H1 (cell line): ENCODE results near the gene CD68. TPM values are rescaled to one million over a fixed set of nuclear protein-coding genes. Genes with fewer than 3 reads are reported as not detected.

Source experiments
- CTCF ChIA-PET: fragments of 300-600 bp; sonication (Branson Sonifier 250); formaldehyde crosslinking; loops from one replicate; lab custom pipeline; 2021; ENCODE audit not compliant: partially characterized antibody; lab: Charles Lee
- POLR2A ChIA-PET: fragments of 300-600 bp; sonication (Branson Sonifier 250); formaldehyde crosslinking; loops from one replicate; lab custom pipeline; 2021; ENCODE audit warnings: inconsistent platforms; ENCODE audit not compliant: partially characterized antibody; lab: Charles Lee
- DNase-seq, 2 experiments: peaks; one replicate each; pipeline versions ENCODE4 v3.0.0 to v3.0.0-alpha.2; 2010 to 2022; ENCODE audit warnings: low spot score in 2 of 2, low read depth in 1 of 2, mixed read lengths in 1 of 2
- FAIRE-seq: peaks from 2 replicates; lab custom pipeline; 2011; peaks lifted over from hg19 to GRCh38; lab: Jason Lieb, UNC
- H2AFZ ChIP-seq: 2 replicates; pipeline ENCODE4 v1.8.1; 2012; ENCODE audit warnings: low read length, inconsistent platforms
- H2AK5ac ChIP-seq: 2 replicates; pipeline ENCODE4 v1.6.1; 2013; ENCODE audit warnings: low read depth, low read length
- H2BK120ac ChIP-seq: replicated peaks from 2 replicates; pipeline ENCODE3; 2013; ENCODE audit warnings: low read depth, low read length, inconsistent platforms
- H2BK12ac ChIP-seq: 2 replicates; pipeline ENCODE4 v1.6.1; 2013; ENCODE audit warnings: low read depth, low read length
- H2BK15ac ChIP-seq: 2 replicates; pipeline ENCODE4 v1.6.1; 2013; ENCODE audit warnings: low read length
- H2BK20ac ChIP-seq: 2 replicates; pipeline ENCODE4 v1.6.1; 2013; ENCODE audit warnings: low read length
- H2BK5ac ChIP-seq: 2 replicates; pipeline ENCODE4 v1.6.1; 2013; ENCODE audit warnings: low read depth, low read length
- H3K14ac ChIP-seq: 2 replicates; pipeline ENCODE4 v1.6.1; 2013; ENCODE audit warnings: inconsistent platforms; ENCODE audit not compliant: insufficient read length
- H3K18ac ChIP-seq: 2 replicates; pipeline ENCODE4 v1.6.1; 2013; ENCODE audit warnings: low read length; ENCODE audit errors: extremely low read depth
- H3K23ac ChIP-seq: 2 replicates; pipeline ENCODE4 v1.6.1; 2013; ENCODE audit warnings: inconsistent platforms; ENCODE audit not compliant: insufficient read length
- H3K23me2 ChIP-seq: 2 replicates; pipeline ENCODE4 v1.6.1; 2013; ENCODE audit warnings: low read depth, low read length
- H3K27ac ChIP-seq: 2 replicates; pipeline ENCODE4 v1.6.1; 2011; ENCODE audit warnings: low read depth, low read length, inconsistent platforms
- H3K27me3 ChIP-seq, 4 experiments: replicated peaks in 1 of 4; 1 replicate in 1 of 4; 2 replicates in 3 of 4; pipeline versions ENCODE4 v1.6.1 to v1.8.1; 2011 to 2013; ENCODE audit warnings: low read length in 3 of 4, mild to moderate bottlenecking in 3 of 4, inconsistent platforms in 2 of 4, mixed read lengths in 2 of 4, moderate library complexity in 1 of 4; ENCODE audit not compliant: control insufficient read depth in 3 of 4, insufficient read depth in 3 of 4; ENCODE audit errors: extremely low read depth in 1 of 4
- H3K36me3 ChIP-seq, 4 experiments: 2 replicates each; pipeline versions ENCODE4 v1.6.1 to v1.8.1; 2011 to 2013; ENCODE audit warnings: mild to moderate bottlenecking in 4 of 4, low read length in 3 of 4, moderate library complexity in 2 of 4, control low read depth in 1 of 4, inconsistent platforms in 1 of 4; ENCODE audit not compliant: insufficient read depth in 4 of 4, control insufficient read depth in 2 of 4
- H3K4ac ChIP-seq: replicated peaks from 2 replicates; pipeline ENCODE3; 2013; ENCODE audit warnings: low read length, low read depth, mixed read lengths, inconsistent platforms; ENCODE audit not compliant: insufficient read length
- H3K4me1 ChIP-seq, 4 experiments: replicated peaks in 1 of 4; 1 replicate in 1 of 4; 2 replicates in 3 of 4; pipeline versions ENCODE4 v1.6.1 to v1.8.1; 2011 to 2013; ENCODE audit warnings: low read length in 3 of 4, inconsistent platforms in 2 of 4, mixed read lengths in 1 of 4; ENCODE audit not compliant: insufficient read depth in 4 of 4, control insufficient read depth in 3 of 4
- H3K4me2 ChIP-seq, 2 experiments: 2 replicates each; pipeline versions ENCODE4 v1.6.1 to v1.8.1; 2011 to 2013; ENCODE audit warnings: low read depth in 2 of 2, low read length in 2 of 2, control low read depth in 1 of 2, inconsistent platforms in 1 of 2, mild to moderate bottlenecking in 1 of 2; ENCODE audit not compliant: insufficient read depth in 1 of 2
- H3K4me3 ChIP-seq, 4 experiments: fragments of 200-600, 300-600 bp in 1 of 4; sonication (generic), shearing (Covaris generic), sonication (Bioruptor Twin) in 1 of 4; 2 replicates each; pipeline versions ENCODE4 v1.5.1 to v1.8.1; 2011 to 2016; ENCODE audit warnings: low read length in 4 of 4, low read depth in 3 of 4, control low read depth in 2 of 4, inconsistent platforms in 2 of 4, mild to moderate bottlenecking in 2 of 4, mixed read lengths in 1 of 4, moderate library complexity in 1 of 4; ENCODE audit not compliant: insufficient read depth in 2 of 4; ENCODE audit errors: extremely low read depth in 1 of 4
- H3K56ac ChIP-seq: replicated peaks from 2 replicates; pipeline ENCODE3; 2013; ENCODE audit warnings: low read depth, mild to moderate bottlenecking, mixed read lengths, low read length, inconsistent platforms; ENCODE audit not compliant: insufficient read length
- H3K79me1 ChIP-seq: 2 replicates; pipeline ENCODE4 v1.6.1; 2013; ENCODE audit warnings: low read depth, low read length, control low read depth
- H3K79me2 ChIP-seq, 2 experiments: 2 replicates each; pipeline versions ENCODE4 v1.6.1 to v1.8.1; 2012 to 2013; ENCODE audit warnings: low read length in 2 of 2, mild to moderate bottlenecking in 2 of 2, inconsistent platforms in 1 of 2; ENCODE audit not compliant: insufficient read depth in 2 of 2, control insufficient read depth in 1 of 2
- H3K9ac ChIP-seq, 4 experiments: replicated peaks in 1 of 4; 1 replicate in 1 of 4; 2 replicates in 3 of 4; pipeline versions ENCODE4 v1.6.1 to v1.8.1; 2011 to 2013; ENCODE audit warnings: low read depth in 3 of 4, low read length in 3 of 4, control low read depth in 2 of 4, mild to moderate bottlenecking in 2 of 4, moderate library complexity in 2 of 4, inconsistent platforms in 1 of 4; ENCODE audit errors: extremely low read depth in 1 of 4
- H3K9me3 ChIP-seq, 2 experiments: 2 replicates each; pipeline versions ENCODE4 v1.6.1 to v1.8.1; 2012 to 2013; ENCODE audit warnings: mild to moderate bottlenecking in 2 of 2, moderate library complexity in 2 of 2, control low read depth in 1 of 2, inconsistent platforms in 1 of 2, low read depth in 1 of 2, low read length in 1 of 2, mixed read lengths in 1 of 2; ENCODE audit not compliant: insufficient read depth in 2 of 2
- H4K20me1 ChIP-seq, 2 experiments: replicated peaks in 1 of 2; 2 replicates each; pipeline versions ENCODE3 to v1.8.1; 2011 to 2013; ENCODE audit warnings: inconsistent platforms in 2 of 2, low read length in 2 of 2, mild to moderate bottlenecking in 1 of 2; ENCODE audit not compliant: insufficient read depth in 2 of 2, control insufficient read depth in 1 of 2
- H4K5ac ChIP-seq: 2 replicates; pipeline ENCODE4 v1.6.1; 2013; ENCODE audit warnings: low read length, low read depth, mixed read lengths, inconsistent platforms; ENCODE audit not compliant: insufficient read length
- H4K8ac ChIP-seq: 2 replicates; pipeline ENCODE4 v1.8.0; 2013; ENCODE audit warnings: mild to moderate bottlenecking, moderate library complexity, low read length, inconsistent platforms; ENCODE audit not compliant: insufficient read depth; ENCODE audit errors: extremely low read depth
- H4K91ac ChIP-seq: replicated peaks from 2 replicates; pipeline ENCODE3; 2013; ENCODE audit warnings: low read length, mixed read lengths, inconsistent platforms; ENCODE audit not compliant: insufficient read length
- CHD2 ChIP-seq: IDR thresholded peaks from 2 replicates; pipeline ENCODE4 v1.6.1; 2012; ENCODE audit warnings: low read length, improper control_type of control experiment
- FOSL1 ChIP-seq: IDR thresholded peaks from 2 replicates; pipeline ENCODE4 v1.6.1; 2011; ENCODE audit warnings: mild to moderate bottlenecking, low read depth, low read length, moderate library complexity; ENCODE audit not compliant: insufficient read depth
- GABPA ChIP-seq: IDR thresholded peaks from 2 replicates; pipeline ENCODE4 v1.6.1; 2011; ENCODE audit warnings: mild to moderate bottlenecking, low read length, moderate library complexity, borderline replicate concordance; ENCODE audit not compliant: insufficient read depth
- HDAC2 ChIP-seq, 2 experiments: fragments of 300-600 bp in 1 of 2; sonication (generic) in 1 of 2; IDR thresholded peaks; 2 replicates each; pipeline ENCODE4 v1.6.1; 2011 to 2012; ENCODE audit warnings: low read depth in 2 of 2, low read length in 2 of 2, mild to moderate bottlenecking in 2 of 2, moderate library complexity in 2 of 2, borderline replicate concordance in 1 of 2, inconsistent platforms in 1 of 2
- POLR2A ChIP-seq, 2 experiments: IDR thresholded peaks; 1 replicate in 1 of 2; 2 replicates in 1 of 2; pipeline ENCODE4 v1.6.1; 2011; ENCODE audit warnings: low read depth in 2 of 2, low read length in 2 of 2, mild to moderate bottlenecking in 2 of 2; ENCODE audit errors: control extremely low read depth in 1 of 2
- POU5F1 ChIP-seq: IDR thresholded peaks from 2 replicates; pipeline ENCODE4 v1.6.1; 2011; ENCODE audit warnings: low read depth, mild to moderate bottlenecking, low read length, moderate library complexity
- RXRA ChIP-seq: IDR thresholded peaks from 2 replicates; pipeline ENCODE4 v1.6.1; 2011; ENCODE audit warnings: low read depth, mild to moderate bottlenecking, low read length, moderate library complexity; ENCODE audit not compliant: insufficient read depth
- TEAD4 ChIP-seq: IDR thresholded peaks from 2 replicates; pipeline ENCODE4 v1.6.1; 2012; ENCODE audit warnings: low read depth, low read length, inconsistent platforms, mixed read lengths
- YY1 ChIP-seq: IDR thresholded peaks from 2 replicates; pipeline ENCODE4 v1.6.1; 2011; ENCODE audit warnings: low read depth, mild to moderate bottlenecking, low read length
- WGBS, 2 experiments: shearing (Covaris generic) in 1 of 2; methylation state at CpG; one replicate each; pipeline versions ENCODE4 v1.1.6 to v1.1.7; 2013 to 2015; ENCODE audit warnings: low lambda C conversion rate in 2 of 2, mixed read lengths in 2 of 2, inconsistent platforms in 1 of 2, low coverage in 1 of 2, missing lambda C conversion rate in 1 of 2; ENCODE audit not compliant: insufficient replicate concordance in 2 of 2, insufficient coverage in 1 of 2, insufficient read length in 1 of 2; ENCODE audit errors: extremely low coverage in 1 of 2, missing lambda C conversion rate in 1 of 2; 5-methylcytosine and 5-hydroxymethylcytosine counted together
- polyA plus RNA-seq, 7 experiments: library from polyadenylated mRNA; depleted of rRNA in 3 of 7; stranded (reverse) in 5 of 7; unstranded in 2 of 7; fragments of >200 nt in 5 of 7; fragments of 200-250 nt in 2 of 7; gene quantifications; 1 replicate in 5 of 7; 2 replicates in 1 of 7; 4 replicates in 1 of 7; pipeline versions ENCODE4 v1.2.1 to v1.2.3, GENCODE V29; 2011 to 2013; ENCODE audit warnings: missing spikeins in 2 of 7, mixed read lengths in 2 of 7
- total RNA-seq: library from RNA; stranded (reverse); fragmentation: NEBNext Ultra II Directional; extraction: Animal tissue kit (Norgen Biotek cat#: 25700); gene quantifications from 2 replicates; pipeline ENCODE4 v1.2.1, GENCODE V29; 2021

Gene CD68
- total and polyA plus RNA-seq, 2 of the 8 experiments (the other 6 are each of a cell fraction or from before 2014, with no cell fraction given): 0.18 TPM; not detected in 1

DNA sequence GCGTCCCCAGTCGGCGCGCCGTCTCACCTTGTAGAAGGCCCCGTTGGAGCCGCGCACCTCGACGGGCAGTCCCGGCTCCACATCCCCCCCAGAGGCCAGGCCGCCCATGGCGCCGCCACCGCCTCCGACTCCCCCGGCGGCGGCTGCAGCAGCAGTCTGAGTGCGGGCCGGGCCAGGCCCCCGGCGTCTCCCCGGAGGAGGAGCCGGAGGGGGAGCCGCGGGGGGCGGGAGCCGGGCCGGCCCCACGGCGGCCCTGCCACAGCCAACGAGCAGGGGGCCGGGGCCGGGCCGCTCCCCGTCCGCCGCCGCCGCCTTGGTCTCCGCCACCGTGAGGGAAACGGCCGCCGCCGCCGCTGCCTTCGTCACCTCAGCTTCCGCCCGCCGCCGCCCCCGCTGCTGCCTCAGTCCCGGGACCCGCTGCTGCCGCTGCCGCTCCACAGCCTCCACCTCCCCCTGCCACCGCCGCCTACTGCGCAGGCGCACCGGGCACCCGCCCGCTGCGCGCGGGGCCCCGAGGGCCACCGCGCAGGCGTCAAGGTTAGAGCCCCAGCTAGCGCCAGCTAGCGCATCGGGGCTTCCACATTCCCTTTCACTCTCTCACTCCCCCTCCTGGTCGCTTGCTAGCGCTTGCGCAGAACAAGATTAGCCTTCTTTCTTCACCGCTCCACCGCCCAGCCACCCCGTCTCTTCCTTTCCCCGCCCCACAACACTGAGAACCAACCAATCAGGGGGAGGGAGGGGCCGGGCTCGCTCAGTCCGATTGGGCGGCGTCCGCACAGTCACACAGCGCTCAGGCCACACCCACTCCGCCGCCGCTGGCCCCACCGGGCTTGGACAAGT is 35.2 kb downstream of the CD68 start, which contains the start of gene FXR2:
TSS of gene FXR2 (minus strand) at position 473 of the 840 bp plus-strand sequence. CDS start at position 108, 365 bp downstream.
- peaks cover 0 to 10% (median 0%) of the 10 kb centered on the region in 4 experiments; a peak in 2 of 8 replicates for H3K36me3 ChIP-seq
- no peak within 1 kb of the TSS for H2BK15ac ChIP-seq
- WGBS, 2 experiments: 1% methylated on average over 33 of the region's 93 CpGs; no CpG with 5 or more reads in 1 of the 2 experiments
- H2BK120ac ChIP-seq: no peak within 1 kb of the TSS
- no peak within 1 kb of the TSS; the same call in 1 of the 2 replicates for H3K18ac ChIP-seq
- H3K56ac ChIP-seq: no peak within 1 kb of the TSS
- peak within 1 kb of the TSS; percentile 88 to 94 for H3K4me2 ChIP-seq
- no peak within 1 kb of the TSS for H3K14ac ChIP-seq
- H2AK5ac ChIP-seq: no peak within 1 kb of the TSS
- H2BK20ac ChIP-seq: no peak within 1 kb of the TSS
- H3K27ac ChIP-seq: peak within 1 kb of the TSS; percentile 52; the same call in 1 of the 2 replicates
- peaks cover 6% of the 10 kb centered on the region for H3K23me2 ChIP-seq
- peaks cover 0 to 11% of the 10 kb centered on the region in 2 experiments for H4K20me1 ChIP-seq
- no peaks in the 10 kb centered on the region for H3K9me3 ChIP-seq
- POLR2A ChIA-PET: interaction anchor here (0.7 to 79.4 kb wide), 12 partner anchors 13 to 87 kb away, joined by 3 to 2272 read pairs (median 6); partner anchors contain the start of genes ATP1B2, CD68, MPDU1 and SAT2
- FAIRE-seq (peak; percentile 82), DNase-seq (peak; percentile 97 to 100)
- CTCF ChIA-PET: interaction anchor here (0.6 to 13.4 kb wide), 17 partner anchors 11 to 299 kb away, joined by 3 to 92 read pairs (median 4); partner anchors contain the start of genes ATP1B2, SAT2, SHBG and SOX15
- no peak within 1 kb of the TSS for H2BK12ac ChIP-seq
- peak within 1 kb of the TSS; percentile 56 to 74 (median 60) for H3K9ac ChIP-seq
- no peak within 1 kb of the TSS for H4K5ac ChIP-seq
- H3K23ac ChIP-seq: no peak within 1 kb of the TSS
- no peaks in the 10 kb centered on the region for H3K27me3 ChIP-seq
- peak within 1 kb of the TSS; percentile 48; the same call in 1 of the 2 replicates for H2AFZ ChIP-seq
- peaks cover 18% of the 10 kb centered on the region for H3K79me1 ChIP-seq
- H3K4me3 ChIP-seq: peak within 1 kb of the TSS; percentile 87 to 95 (median 92)
- H4K91ac ChIP-seq: peak within 1 kb of the TSS; percentile 22
- peaks cover 0 to 5% (median 1%) of the 10 kb centered on the region in 4 experiments; a peak in 4 of 7 replicates for H3K4me1 ChIP-seq
- no peak within 1 kb of the TSS for H3K4ac ChIP-seq
- H4K8ac ChIP-seq: no peak within 1 kb of the TSS; the same call in 1 of the 2 replicates
- no peak within 1 kb of the TSS for H2BK5ac ChIP-seq
- peaks cover 4 to 35% of the 10 kb centered on the region in 2 experiments; a peak in 3 of 4 replicates for H3K79me2 ChIP-seq
- TF ChIP-seq YY1 (0 out of 2 replicates have a peak, but pooled peaks have one; percentile 13), FOSL1 (no peak), RXRA (no peak), CHD2 (no peak), POLR2A (IDR thresholded peaks at IDR 0.05; ENCODE audit: control extremely low read depth in 1 of 2, low read depth in 2 of 2, low read length in 2 of 2) (peak in 1 of 2 experiments; percentile 24; a peak in 1 of 3 replicates), GABPA (no peak), HDAC2 (IDR thresholded peaks at IDR 0.05; ENCODE audit: borderline replicate concordance in 1 of 2, low read depth in 2 of 2, low read length in 2 of 2) (peak in 1 of 2 experiments; percentile 41; a peak in 1 of 4 replicates), TEAD4 (peak; percentile 50; the same call in 1 of the 2 replicates), POU5F1 (no peak)
